Measurements from ENCODE around the gene CEP41. TPM values are rescaled to one million over a fixed set of nuclear protein-coding genes. Genes with fewer than 3 reads are reported as not detected.

Gene CEP41
- polyA plus RNA-seq, 1 donor (not counting 4 experiments of a cell fraction or from before 2014, with no cell fraction given): 13.4 TPM

DNA sequence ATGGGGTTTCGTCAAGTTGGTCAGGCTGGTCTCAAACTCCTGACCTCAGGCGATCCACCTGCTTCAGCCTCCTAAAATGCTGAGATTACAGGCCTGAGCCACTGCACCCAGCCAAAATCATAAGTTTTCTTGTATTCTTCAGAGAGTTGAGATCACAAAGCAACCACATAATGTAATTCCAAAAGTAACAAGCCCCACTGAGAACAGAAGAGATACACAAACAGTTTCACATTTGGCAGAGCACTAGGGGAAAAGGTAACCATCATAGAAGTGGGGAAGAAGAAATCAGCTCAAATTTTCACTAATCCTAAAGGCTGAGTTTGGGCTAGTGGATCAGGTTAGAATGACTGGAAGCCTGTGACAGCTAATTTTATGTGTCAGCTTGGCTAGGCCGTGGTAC, 5.4 kb upstream of the CEP41 start:
- H3K9ac ChIP-seq (ENCODE audit: control insufficient read depth, extremely low read depth, insufficient read depth, low read length): no peak overlapping the region
- no peak for FAIRE-seq

GRCh38 chr7:130444751-130445407, 4.1 kb upstream of the CEP41 start:
- H3K27ac ChIP-seq (ENCODE audit: control insufficient read depth, insufficient read depth, low read length): no peak overlapping the region
- H3K4me1 ChIP-seq (ENCODE audit: control insufficient read depth, extremely low read depth, insufficient read depth, low read length): peaks cover 10% of the 10 kb centered on the region
- FAIRE-seq (no peak), DNase-seq (ENCODE audit: low read depth, low spot score) (no peak)
- no peaks in the 10 kb centered on the region for H3K9me1 ChIP-seq (ENCODE audit: control insufficient read depth, extremely low read depth, insufficient read depth, low read length)
- H3K36me3 ChIP-seq (ENCODE audit: control insufficient read depth in 2 of 2, extremely low read depth in 1 of 2, insufficient read depth in 2 of 2, low read length in 2 of 2): no peaks in the 10 kb centered on the region
- no peak overlapping the region for H3K4me2 ChIP-seq (ENCODE audit: control insufficient read depth, extremely low read depth, insufficient read depth, low read depth, low read length)
- no peak overlapping the region for H3K4me3 ChIP-seq (ENCODE audit: control insufficient read depth in 2 of 3, extremely low read depth in 1 of 3, insufficient read depth in 2 of 3, low read depth in 1 of 3, low read length in 3 of 3)
- no peak for TF ChIP-seq EZH2 (IDR thresholded peaks at IDR 0.05; ENCODE audit: low read length)
- TF ChIP-seq, protein P1, sequence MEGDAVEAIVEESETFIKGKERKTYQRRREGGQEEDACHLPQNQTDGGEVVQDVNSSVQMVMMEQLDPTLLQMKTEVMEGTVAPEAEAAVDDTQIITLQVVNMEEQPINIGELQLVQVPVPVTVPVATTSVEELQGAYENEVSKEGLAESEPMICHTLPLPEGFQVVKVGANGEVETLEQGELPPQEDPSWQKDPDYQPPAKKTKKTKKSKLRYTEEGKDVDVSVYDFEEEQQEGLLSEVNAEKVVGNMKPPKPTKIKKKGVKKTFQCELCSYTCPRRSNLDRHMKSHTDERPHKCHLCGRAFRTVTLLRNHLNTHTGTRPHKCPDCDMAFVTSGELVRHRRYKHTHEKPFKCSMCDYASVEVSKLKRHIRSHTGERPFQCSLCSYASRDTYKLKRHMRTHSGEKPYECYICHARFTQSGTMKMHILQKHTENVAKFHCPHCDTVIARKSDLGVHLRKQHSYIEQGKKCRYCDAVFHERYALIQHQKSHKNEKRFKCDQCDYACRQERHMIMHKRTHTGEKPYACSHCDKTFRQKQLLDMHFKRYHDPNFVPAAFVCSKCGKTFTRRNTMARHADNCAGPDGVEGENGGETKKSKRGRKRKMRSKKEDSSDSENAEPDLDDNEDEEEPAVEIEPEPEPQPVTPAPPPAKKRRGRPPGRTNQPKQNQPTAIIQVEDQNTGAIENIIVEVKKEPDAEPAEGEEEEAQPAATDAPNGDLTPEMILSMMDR (optimal IDR thresholded peaks at IDR 0.05 in 1 of 3, IDR thresholded peaks at IDR 0.05 in 1 of 3, conservative IDR thresholded peaks at IDR 0.05 in 1 of 3; ENCODE audit: extremely low read depth in 1 of 3, insufficient read depth in 2 of 3, low read length in 3 of 3): peak in 1 of 3 experiments; percentile 15
- no peak overlapping the region for H3K9ac ChIP-seq (ENCODE audit: control insufficient read depth, extremely low read depth, insufficient read depth, low read length)
- H3K9me3 ChIP-seq (ENCODE audit: control insufficient read depth, low read depth, low read length): no peaks in the 10 kb centered on the region
- H2AFZ ChIP-seq (ENCODE audit: control insufficient read depth, low read length): no peak overlapping the region
- no peaks in the 10 kb centered on the region for H4K20me1 ChIP-seq (ENCODE audit: control insufficient read depth, extremely low read depth, insufficient read depth, low read length)
- dilution Hi-C loops (cut with MboI; ENCODE audit: extremely low pct_ligation_motif_present, low sequenced_read_pairs): no loop called here
- H3K27me3 ChIP-seq (ENCODE audit: control insufficient read depth, extremely low read depth, insufficient read depth, low read length): no peaks in the 10 kb centered on the region
- no peaks in the 10 kb centered on the region for H3K79me2 ChIP-seq (ENCODE audit: control insufficient read depth, insufficient read depth, low read length)

More for the DNA sequence above, 5.4 kb upstream of the CEP41 start:
- H3K4me2 ChIP-seq (ENCODE audit: control insufficient read depth, extremely low read depth, insufficient read depth, low read depth, low read length): no peak overlapping the region
- H3K9me1 ChIP-seq (ENCODE audit: control insufficient read depth, extremely low read depth, insufficient read depth, low read length): no peaks in the 10 kb centered on the region
- H3K4me3 ChIP-seq (ENCODE audit: control insufficient read depth in 2 of 3, extremely low read depth in 1 of 3, insufficient read depth in 2 of 3, low read depth in 1 of 3, low read length in 3 of 3): no peak overlapping the region
- H3K36me3 ChIP-seq (ENCODE audit: control insufficient read depth in 2 of 2, extremely low read depth in 1 of 2, insufficient read depth in 2 of 2, low read length in 2 of 2): no peaks in the 10 kb centered on the region
- peaks cover 5% of the 10 kb centered on the region for H3K4me1 ChIP-seq (ENCODE audit: control insufficient read depth, extremely low read depth, insufficient read depth, low read length)
- H3K27me3 ChIP-seq (ENCODE audit: control insufficient read depth, extremely low read depth, insufficient read depth, low read length): no peaks in the 10 kb centered on the region
- H3K27ac ChIP-seq (ENCODE audit: control insufficient read depth, insufficient read depth, low read length): no peak overlapping the region
- no peaks in the 10 kb centered on the region for H4K20me1 ChIP-seq (ENCODE audit: control insufficient read depth, extremely low read depth, insufficient read depth, low read length)
- no peak overlapping the region for H2AFZ ChIP-seq (ENCODE audit: control insufficient read depth, low read length)
- no peaks in the 10 kb centered on the region for H3K79me2 ChIP-seq (ENCODE audit: control insufficient read depth, insufficient read depth, low read length)
- dilution Hi-C loops (cut with MboI; ENCODE audit: extremely low pct_ligation_motif_present, low sequenced_read_pairs): no loop called here
- no peak for TF ChIP-seq EZH2 (IDR thresholded peaks at IDR 0.05; ENCODE audit: low read length)
- TF ChIP-seq, protein P1 (optimal IDR thresholded peaks at IDR 0.05 in 1 of 3, IDR thresholded peaks at IDR 0.05 in 1 of 3, conservative IDR thresholded peaks at IDR 0.05 in 1 of 3; ENCODE audit: extremely low read depth in 1 of 3, insufficient read depth in 2 of 3, low read length in 3 of 3): no peak
- no peaks in the 10 kb centered on the region for H3K9me3 ChIP-seq (ENCODE audit: control insufficient read depth, low read depth, low read length)
- DNase-seq (ENCODE audit: low read depth, low spot score): no peak
